ENCODE data around the gene FAM237B. TPM values are rescaled to one million over a fixed set of nuclear protein-coding genes. Genes with fewer than 3 reads are reported as not detected.

Gene FAM237B
- polyA plus RNA-seq, 5 donors: 0.11 to 0.25 (median 0.22) TPM

DNA sequence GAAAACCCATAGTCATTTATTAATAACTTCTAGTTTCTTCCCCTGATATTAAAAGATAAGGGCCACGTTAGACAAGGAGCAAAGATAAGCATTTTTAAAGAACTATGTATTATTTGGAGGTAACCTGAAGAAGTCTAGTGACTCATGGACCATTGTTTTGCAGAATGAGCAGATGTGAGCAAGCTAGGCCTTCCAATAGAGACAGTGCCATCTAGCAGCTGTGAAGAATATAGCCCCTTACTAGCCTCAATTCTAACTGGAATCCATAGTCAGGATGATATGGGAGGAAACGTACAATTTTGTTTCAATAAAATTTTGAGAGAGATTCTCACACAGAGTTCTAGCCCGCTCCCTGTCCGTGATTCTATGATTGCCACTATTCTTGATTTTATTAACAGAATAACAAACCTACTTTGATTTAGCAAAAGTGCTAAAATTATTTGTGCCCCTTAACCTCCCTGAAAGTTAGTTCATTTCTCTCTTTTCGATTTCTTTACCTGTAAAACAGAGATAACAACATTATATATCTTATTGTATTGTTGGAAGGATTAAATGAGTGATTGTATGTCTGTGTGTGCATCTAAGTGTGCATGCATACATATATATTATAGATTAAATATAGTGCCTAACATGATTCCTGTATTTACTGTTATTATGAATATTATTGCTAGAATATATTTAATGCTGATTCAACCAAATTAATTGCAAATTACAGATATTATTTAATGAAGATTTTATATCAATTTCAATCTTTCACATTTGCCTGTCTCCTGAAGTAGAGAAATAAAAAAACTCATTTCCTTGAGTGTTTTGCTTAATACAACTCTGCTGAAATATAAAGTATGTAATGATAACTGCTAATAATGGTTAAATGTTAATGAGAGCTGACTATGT is 22.7 kb downstream of the FAM237B start:
- DNase-seq: no peak

DNA sequence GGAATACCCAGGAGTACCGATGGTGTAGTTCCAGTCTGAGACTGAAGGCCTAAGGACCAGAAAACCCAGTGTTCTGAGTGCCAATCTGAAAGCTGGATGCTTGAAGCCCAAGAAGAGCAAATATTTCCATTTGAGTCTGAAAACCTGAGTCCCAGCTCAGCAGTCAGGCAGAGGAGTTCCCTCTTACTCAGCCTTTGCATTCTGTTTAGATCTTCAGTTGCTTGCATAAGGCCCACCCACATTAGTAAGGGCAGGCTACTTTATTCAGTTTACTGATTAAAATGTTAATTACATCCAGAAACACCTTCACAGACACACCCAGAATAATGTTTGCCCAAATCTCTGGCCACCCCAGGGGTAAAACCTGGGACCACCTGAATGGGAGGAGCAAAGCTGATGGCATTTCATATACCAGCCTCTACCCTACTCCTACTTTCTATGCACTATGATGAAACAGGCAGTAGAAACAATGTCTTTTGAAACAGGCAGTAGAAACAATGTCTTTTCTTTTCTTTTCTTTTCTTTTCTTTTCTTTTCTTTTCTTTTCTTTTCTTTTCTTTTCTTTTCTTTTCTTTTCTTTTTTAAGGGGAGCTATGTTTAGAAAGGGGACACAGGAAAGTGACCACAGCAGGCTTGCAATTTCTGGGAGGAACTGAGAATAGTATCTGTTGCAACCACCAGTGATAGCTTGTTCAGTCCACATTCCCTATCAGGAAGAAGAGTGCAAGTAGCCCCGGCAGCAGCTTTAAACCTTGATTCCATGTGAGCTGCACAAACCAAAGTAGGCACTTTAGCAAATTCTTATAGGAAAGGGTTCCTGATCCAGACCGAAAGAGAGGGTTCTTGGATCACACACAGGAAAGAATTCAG is 30.6 kb downstream of the FAM237B start:
- DNase-seq: no peak

DNA sequence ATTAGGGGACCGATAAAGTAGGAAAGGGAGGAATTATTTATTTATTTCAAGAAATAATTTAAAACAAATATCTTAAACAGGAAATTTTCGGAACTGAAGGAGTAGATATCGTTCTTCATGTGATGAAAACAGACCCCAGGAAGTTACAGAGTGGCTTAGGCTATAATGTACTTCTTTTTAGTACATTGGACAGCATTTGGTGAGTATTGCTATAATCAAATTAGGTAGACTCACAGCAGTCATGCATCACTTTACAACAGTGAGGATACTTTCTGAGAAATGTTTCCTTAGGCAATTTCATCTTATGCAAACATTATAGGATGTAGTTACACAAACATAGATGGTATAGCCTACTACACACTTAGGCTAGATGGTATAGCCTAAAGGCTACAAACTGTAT is 33.0 kb downstream of the FAM237B start:
- no peak for DNase-seq

DNA sequence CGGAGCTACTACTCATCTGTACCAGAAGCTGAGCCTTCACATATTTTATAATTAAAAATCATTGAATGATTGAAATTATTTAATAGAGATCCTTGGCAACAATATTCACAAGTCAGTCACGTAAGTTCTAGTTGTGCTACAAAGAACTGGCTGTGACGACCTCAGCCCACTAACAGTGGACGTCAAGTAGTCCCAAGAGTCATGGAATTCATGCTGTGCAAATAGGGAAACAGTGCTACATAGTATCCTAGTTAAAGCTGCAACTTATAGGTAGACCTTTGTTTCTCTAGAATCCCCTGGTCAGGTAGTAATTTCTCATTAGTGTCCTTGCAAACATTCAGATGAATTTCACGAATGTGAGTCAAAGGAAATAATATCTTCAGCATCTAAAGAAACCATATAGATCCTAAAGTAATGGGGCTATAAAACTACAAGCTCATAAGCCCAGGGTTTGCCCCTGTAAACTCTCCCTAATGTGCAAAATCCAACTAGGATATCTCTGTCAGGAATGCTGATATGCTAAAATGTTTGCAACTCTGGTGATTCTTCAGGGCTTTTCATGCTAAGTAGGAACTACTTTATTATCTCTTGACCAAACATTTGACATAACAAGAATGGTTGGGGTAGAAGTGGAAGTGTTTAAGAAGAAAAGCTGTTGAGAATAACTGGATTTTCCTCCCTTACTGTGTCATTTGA is 44.9 kb downstream of the FAM237B start:
- DNase-seq: no peak

DNA sequence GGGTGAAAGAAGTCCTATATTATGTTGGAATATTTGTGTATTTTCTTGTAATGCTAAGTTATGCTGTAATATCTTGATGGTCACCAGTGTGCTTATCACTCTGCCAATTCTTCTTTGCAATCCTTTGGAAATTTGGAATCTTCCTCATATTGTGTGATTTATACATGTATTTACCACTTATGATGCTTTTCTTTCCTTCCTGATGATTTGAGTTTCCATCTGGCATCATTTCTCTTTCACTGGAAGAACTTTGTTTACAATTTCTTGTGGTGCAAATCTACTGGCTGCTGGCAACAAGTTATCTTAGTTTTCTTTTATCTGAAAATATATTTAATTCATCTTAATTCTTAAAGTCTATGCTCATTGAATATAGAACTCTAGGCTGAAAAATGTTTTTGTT is 46.9 kb downstream of the FAM237B start:
- DNase-seq: no peak

DNA sequence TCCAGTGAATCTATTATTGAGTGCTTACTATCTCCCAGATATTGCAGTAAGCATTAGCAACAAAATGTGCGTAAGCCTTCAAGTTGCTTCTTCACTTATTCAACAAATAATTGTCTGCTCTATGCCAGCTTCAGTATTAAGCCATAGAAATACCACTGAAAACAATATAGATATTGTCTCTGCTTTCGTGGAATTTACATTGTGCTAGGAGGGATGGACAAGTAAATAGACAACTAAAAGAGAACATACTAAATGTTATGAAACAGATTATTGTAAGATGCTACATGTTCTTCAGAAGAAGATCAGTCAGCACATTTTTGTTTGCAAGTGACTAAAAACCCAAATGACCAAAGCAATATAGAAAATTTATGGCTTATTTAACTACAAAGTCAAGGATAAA is 48.9 kb downstream of the FAM237B start:
- no peak for DNase-seq

DNA sequence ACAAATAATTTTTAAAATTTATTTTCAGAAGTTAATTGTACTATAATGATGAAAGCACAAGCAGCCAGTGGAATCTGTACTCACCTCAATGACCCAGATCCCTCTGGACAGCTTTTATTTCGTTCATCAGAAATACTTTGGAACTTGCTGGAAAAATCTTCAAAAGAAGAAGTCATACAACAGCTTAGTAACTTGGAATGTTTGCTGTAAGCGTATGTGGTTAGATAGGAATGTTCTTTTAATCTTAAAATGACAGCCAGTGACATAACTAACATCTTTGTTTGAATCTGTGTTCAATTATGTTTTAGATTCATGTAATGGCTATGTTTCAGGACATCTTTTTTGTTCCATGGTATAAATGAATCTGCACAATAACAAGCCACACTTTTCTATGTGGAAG is 49.4 kb downstream of the FAM237B start:
- DNase-seq: no peak

DNA sequence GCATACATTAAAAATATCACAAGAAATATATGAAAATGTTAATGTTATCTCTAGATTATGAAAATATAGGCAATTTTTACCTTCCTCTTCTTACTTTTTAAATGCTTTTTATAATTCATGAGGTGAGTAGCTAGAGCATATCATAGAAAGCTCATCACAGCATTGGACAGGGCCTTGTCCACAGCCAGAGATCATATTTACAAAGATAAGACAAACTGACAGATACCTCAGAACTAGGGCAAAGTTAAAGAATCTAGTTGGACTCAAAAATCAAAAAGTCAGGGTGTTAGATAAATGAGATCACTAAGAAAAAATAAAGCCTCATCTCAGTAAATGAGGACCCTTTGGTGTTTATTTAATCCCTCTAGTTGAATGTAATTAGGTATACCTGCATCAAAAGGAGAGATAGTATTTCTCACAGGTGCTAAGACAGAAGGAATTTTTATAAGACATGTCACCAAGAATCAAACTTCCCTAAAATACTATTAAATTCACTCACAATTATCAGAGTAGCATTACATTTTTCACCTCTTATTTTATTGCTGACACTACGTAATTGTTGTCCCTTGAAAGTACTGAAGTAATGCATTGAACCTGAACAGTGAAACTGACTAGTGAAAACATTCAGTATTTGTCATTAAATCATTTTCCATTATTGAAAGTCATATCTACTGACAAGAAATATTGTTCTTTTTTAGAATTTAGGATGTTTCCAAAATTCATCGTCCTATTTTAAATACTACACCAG is 50.5 kb downstream of the FAM237B start:
- no peak for DNase-seq

- DNase-seq: no peak
These were observed 51.9 kb downstream of the FAM237B start for GRCh38 chr7:90269163-90269562.

GRCh38 chr7:90267263-90267858 is 53.7 kb downstream of the FAM237B start:
- no peak for DNase-seq

DNA sequence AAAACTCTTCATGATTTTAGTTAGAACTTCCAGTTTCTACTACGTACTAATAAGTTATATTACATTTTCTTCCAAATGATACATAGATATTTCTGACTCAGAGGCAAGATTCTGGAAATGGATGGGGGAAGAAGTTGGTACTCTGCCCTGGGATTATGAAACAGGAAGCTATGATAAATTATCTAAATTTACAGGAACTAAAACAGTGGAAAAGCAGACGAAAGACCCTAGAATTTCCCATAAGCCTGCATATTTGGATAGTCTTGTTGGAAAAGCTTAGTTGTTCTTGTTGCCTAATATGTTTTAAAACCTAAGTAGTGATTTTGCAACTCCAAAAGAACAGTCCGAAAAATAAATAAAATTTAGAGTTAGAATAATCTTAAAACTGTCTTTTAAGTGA is 54.3 kb downstream of the FAM237B start:
- no peak for DNase-seq

Other genes with a start within 250 kb of the FAM237B start
- 1 to 10 TPM; 1.4 to 2.6 (median 1.7) TPM for gene STEAP1, start 166.8 kb downstream of the FAM237B start, polyA plus RNA-seq (ENCODE audit: insufficient read depth in 1 of 5, insufficient read length in 5 of 5, low replicate concordance in 1 of 5)
- 10 to 100 TPM in 1 of 5 donors, 1 to 10 TPM in 4; 4.2 to 12.9 (median 5.7) TPM for gene STEAP2, start 109.6 kb downstream of the FAM237B start, polyA plus RNA-seq (ENCODE audit: insufficient read depth in 1 of 5, insufficient read length in 5 of 5, low replicate concordance in 1 of 5)
- gene CFAP69, start 76.1 kb downstream of the FAM237B start, polyA plus RNA-seq (ENCODE audit: insufficient read depth in 1 of 5, insufficient read length in 5 of 5, low replicate concordance in 1 of 5): 10 to 100 TPM in 4 of 5 donors, 1 to 10 TPM in 1; 8.9 to 15.1 (median 13.3) TPM
- 10 to 100 TPM; 18.5 to 29.2 (median 22.4) TPM for gene GTPBP10, start 25.4 kb upstream of the FAM237B start, polyA plus RNA-seq (ENCODE audit: insufficient read depth in 1 of 5, insufficient read length in 5 of 5, low replicate concordance in 1 of 5)
- 10 to 100 TPM; 31.5 to 59.0 (median 52.0) TPM for gene CLDN12, start 82.2 kb upstream of the FAM237B start, polyA plus RNA-seq (ENCODE audit: insufficient read depth in 1 of 5, insufficient read length in 5 of 5, low replicate concordance in 1 of 5)
- gene PTTG1IP2, start 148.3 kb upstream of the FAM237B start, polyA plus RNA-seq (ENCODE audit: insufficient read depth in 1 of 5, insufficient read length in 5 of 5, low replicate concordance in 1 of 5): under 1 TPM in 1 of 5 donors, not detected in 4; 0.35 TPM

Data from right lung (tissue), 5 donors.